ENCODE measurements around the gene KIF1B. TPM values are rescaled to one million over a fixed set of nuclear protein-coding genes. Genes with fewer than 3 reads are reported as not detected.

The KIF1B gene
- total RNA-seq, 8 experiments from 2014 or later = 17.4 to 179 (median 157) TPM

GRCh38 chr1:10304295-10304694 lies 93.9 kb downstream of the KIF1B start:
- in situ Hi-C loops (cut with MboI; ENCODE audit: low pct_unique_long_range_greater_than_20kb in 2 of 9, low sequenced_read_pairs in 9 of 9, unreplicated experiment in 9 of 9) = no loop called here
- no peak overlapping the region for H3K4me3 ChIP-seq
- H3K4me1 ChIP-seq (replicated peaks in 1 of 2) = peaks cover 0 to 2% of the 10 kb centered on the region in 2 donors
- no peak overlapping the region for H3K27ac ChIP-seq
- WGBS, 10 experiments = 80 to 100% (median 97%) methylated on average over 1 to 11 of the region's 11 CpGs
- peak in 2 of 8 experiments; percentile 25 to 44 for ATAC-seq (replicated peaks in 6 of 8)

- in situ Hi-C loops (cut with MboI; ENCODE audit: low pct_unique_long_range_greater_than_20kb in 2 of 9, low sequenced_read_pairs in 9 of 9, unreplicated experiment in 9 of 9) = no loop called here
- WGBS, 10 experiments = 50 to 100% (median 100%) methylated on average over 1 to 2 of the region's 2 CpGs; no CpG with 5 or more reads in 5 of the 10 experiments
- H3K4me1 ChIP-seq (replicated peaks in 1 of 2) = peaks cover 2 to 3% of the 10 kb centered on the region in 2 donors
- no peak overlapping the region for H3K4me3 ChIP-seq
- ATAC-seq (replicated peaks in 6 of 8) = peak in 1 of 8 experiments; percentile 25
- no peak overlapping the region for H3K27ac ChIP-seq
These were observed 96.1 kb downstream of the KIF1B start for GRCh38 chr1:10306435-10306834.

- Histone ChIP-seq H3K4me3 (no peak overlapping the region), H3K4me1 (replicated peaks in 1 of 2) (peaks cover 2 to 3% of the 10 kb centered on the region in 2 donors), H3K27ac (no peak overlapping the region)
- WGBS, 10 experiments = 40 to 88% (median 76%) methylated on average over 1 to 3 of the region's 3 CpGs; no CpG with 5 or more reads in 2 of the 10 experiments
- ATAC-seq (replicated peaks in 6 of 8) = peak in 3 of 8 experiments; percentile 27 to 39 (median 31)
- in situ Hi-C loops (cut with MboI; ENCODE audit: low pct_unique_long_range_greater_than_20kb in 2 of 9, low sequenced_read_pairs in 9 of 9, unreplicated experiment in 9 of 9) = no loop called here
These were observed 97.6 kb downstream of the KIF1B start for GRCh38 chr1:10308001-10308400.

GRCh38 chr1:10309243-10310011 lies 99.1 kb downstream of the KIF1B start:
- no peak overlapping the region for H3K4me3 ChIP-seq
- peaks cover 2 to 3% of the 10 kb centered on the region in 2 donors for H3K4me1 ChIP-seq (replicated peaks in 1 of 2)
- ATAC-seq (replicated peaks in 6 of 8) = peak in 1 of 8 experiments; percentile 63
- 0 to 100% (median 93%) methylated on average over 1 to 6 of the region's 6 CpGs for WGBS, 10 experiments
- in situ Hi-C loops (cut with MboI; ENCODE audit: low pct_unique_long_range_greater_than_20kb in 2 of 9, low sequenced_read_pairs in 9 of 9, unreplicated experiment in 9 of 9) = no loop called here
- H3K27ac ChIP-seq = no peak overlapping the region

- no peak for ATAC-seq (replicated peaks in 6 of 8)
- 93 to 100% (median 100%) methylated on average over 1 to 2 of the region's 2 CpGs; no CpG with 5 or more reads in 1 of the 10 experiments for WGBS, 10 experiments
- H3K4me1 ChIP-seq (replicated peaks in 1 of 2) = no peaks in the 10 kb centered on the region
- no peak overlapping the region for H3K4me3 ChIP-seq
- in situ Hi-C loops (cut with MboI; ENCODE audit: low pct_unique_long_range_greater_than_20kb in 2 of 9, low sequenced_read_pairs in 9 of 9, unreplicated experiment in 9 of 9) = no loop called here
- no peak overlapping the region for H3K27ac ChIP-seq
These were observed 106.4 kb downstream of the KIF1B start for GRCh38 chr1:10316752-10317151.

GRCh38 chr1:10319750-10320149 lies 109.4 kb downstream of the KIF1B start:
- in situ Hi-C loops (cut with MboI; ENCODE audit: low pct_unique_long_range_greater_than_20kb in 2 of 9, low sequenced_read_pairs in 9 of 9, unreplicated experiment in 9 of 9) = no loop called here
- Histone ChIP-seq H3K27ac (no peak overlapping the region), H3K4me3 (no peak overlapping the region), H3K4me1 (replicated peaks in 1 of 2) (no peaks in the 10 kb centered on the region)
- ATAC-seq (replicated peaks in 6 of 8) = no peak
- 64 to 100% (median 83%) methylated on average over 1 of the region's 1 CpG; no CpG with 5 or more reads in 2 of the 10 experiments for WGBS, 10 experiments

- in situ Hi-C loops (cut with MboI; ENCODE audit: low pct_unique_long_range_greater_than_20kb in 2 of 9, low sequenced_read_pairs in 9 of 9, unreplicated experiment in 9 of 9) = no loop called here
- ATAC-seq (replicated peaks in 6 of 8) = no peak
- WGBS, 10 experiments = 89 to 100% (median 100%) methylated on average over 1 to 4 of the region's 4 CpGs; no CpG with 5 or more reads in 1 of the 10 experiments
- Histone ChIP-seq H3K4me1 (replicated peaks in 1 of 2) (no peaks in the 10 kb centered on the region), H3K4me3 (no peak overlapping the region), H3K27ac (no peak overlapping the region)
These were observed 110.0 kb downstream of the KIF1B start for GRCh38 chr1:10320336-10320735.

GRCh38 chr1:10322821-10323220 lies 112.5 kb downstream of the KIF1B start:
- ATAC-seq (replicated peaks in 6 of 8) = no peak
- no peak overlapping the region for H3K4me3 ChIP-seq
- in situ Hi-C loops (cut with MboI; ENCODE audit: low pct_unique_long_range_greater_than_20kb in 2 of 9, low sequenced_read_pairs in 9 of 9, unreplicated experiment in 9 of 9) = no loop called here
- 79 to 100% (median 95%) methylated on average over 1 to 7 of the region's 7 CpGs for WGBS, 10 experiments
- H3K27ac ChIP-seq = no peak overlapping the region
- no peaks in the 10 kb centered on the region for H3K4me1 ChIP-seq (replicated peaks in 1 of 2)

- in situ Hi-C loops (cut with MboI; ENCODE audit: low pct_unique_long_range_greater_than_20kb in 2 of 9, low sequenced_read_pairs in 9 of 9, unreplicated experiment in 9 of 9) = no loop called here
- H3K4me1 ChIP-seq (replicated peaks in 1 of 2) = no peaks in the 10 kb centered on the region
- ATAC-seq (replicated peaks in 6 of 8) = no peak
- no peak overlapping the region for H3K4me3 ChIP-seq
- 50 to 100% (median 92%) methylated on average over 1 to 6 of the region's 6 CpGs; no CpG with 5 or more reads in 1 of the 10 experiments for WGBS, 10 experiments
- no peak overlapping the region for H3K27ac ChIP-seq
These were observed 114.3 kb downstream of the KIF1B start for GRCh38 chr1:10324627-10325026.

- H3K27ac ChIP-seq = no peak overlapping the region
- WGBS, 10 experiments = 71 to 96% (median 82%) methylated on average over 2 to 3 of the region's 3 CpGs
- in situ Hi-C loops (cut with MboI; ENCODE audit: low pct_unique_long_range_greater_than_20kb in 2 of 9, low sequenced_read_pairs in 9 of 9, unreplicated experiment in 9 of 9) = no loop called here
These were observed 115.2 kb downstream of the KIF1B start for GRCh38 chr1:10325521-10325920.

GRCh38 chr1:10326251-10326650 lies 115.9 kb downstream of the KIF1B start:
- in situ Hi-C loops (cut with MboI; ENCODE audit: low pct_unique_long_range_greater_than_20kb in 2 of 9, low sequenced_read_pairs in 9 of 9, unreplicated experiment in 9 of 9) = no loop called here
- Histone ChIP-seq H3K4me1 (replicated peaks in 1 of 2) (no peaks in the 10 kb centered on the region), H3K27ac (no peak overlapping the region)

More at GRCh38 chr1:10325521-10325920, 115.2 kb downstream of the KIF1B start:
- no peak overlapping the region for H3K4me3 ChIP-seq
- no peaks in the 10 kb centered on the region for H3K4me1 ChIP-seq (replicated peaks in 1 of 2)
- no peak for ATAC-seq (replicated peaks in 6 of 8)

GRCh38 chr1:10328180-10328963 lies 118.0 kb downstream of the KIF1B start:
- in situ Hi-C loops (cut with MboI; ENCODE audit: low pct_unique_long_range_greater_than_20kb in 2 of 9, low sequenced_read_pairs in 9 of 9, unreplicated experiment in 9 of 9) = no loop called here
- no peak overlapping the region for H3K27ac ChIP-seq
- WGBS, 10 experiments = 26 to 98% (median 93%) methylated on average over 3 to 6 of the region's 6 CpGs
- H3K4me1 ChIP-seq (replicated peaks in 1 of 2) = no peaks in the 10 kb centered on the region
- peak in 3 of 8 experiments; percentile 31 to 92 (median 52) for ATAC-seq (replicated peaks in 6 of 8)
- no peak overlapping the region for H3K4me3 ChIP-seq

More at GRCh38 chr1:10326251-10326650, 115.9 kb downstream of the KIF1B start:
- ATAC-seq (replicated peaks in 6 of 8) = no peak
- no peak overlapping the region for H3K4me3 ChIP-seq
- 90 to 100% (median 98%) methylated on average over 1 to 11 of the region's 11 CpGs for WGBS, 10 experiments

GRCh38 chr1:10337436-10337835 lies 127.1 kb downstream of the KIF1B start:
- WGBS, 10 experiments = 75 to 100% (median 100%) methylated on average over 1 to 3 of the region's 3 CpGs; no CpG with 5 or more reads in 3 of the 10 experiments
- Histone ChIP-seq H3K4me1 (replicated peaks in 1 of 2) (peaks cover 11 to 13% of the 10 kb centered on the region in 2 donors), H3K27ac (no peak overlapping the region), H3K4me3 (no peak overlapping the region)
- in situ Hi-C loops (cut with MboI; ENCODE audit: low pct_unique_long_range_greater_than_20kb in 2 of 9, low sequenced_read_pairs in 9 of 9, unreplicated experiment in 9 of 9) = no loop called here
- no peak for ATAC-seq (replicated peaks in 6 of 8)

All from motor neuron (in vitro differentiated cells).